Measurements from ENCODE around the gene TYSND1.
"Not testable (repeated sequence)": the region's sequence is repeated elsewhere in the genome, so short reads cannot be mapped to it uniquely, and the experiment has no call there.

TYSND1 gene

DNA sequence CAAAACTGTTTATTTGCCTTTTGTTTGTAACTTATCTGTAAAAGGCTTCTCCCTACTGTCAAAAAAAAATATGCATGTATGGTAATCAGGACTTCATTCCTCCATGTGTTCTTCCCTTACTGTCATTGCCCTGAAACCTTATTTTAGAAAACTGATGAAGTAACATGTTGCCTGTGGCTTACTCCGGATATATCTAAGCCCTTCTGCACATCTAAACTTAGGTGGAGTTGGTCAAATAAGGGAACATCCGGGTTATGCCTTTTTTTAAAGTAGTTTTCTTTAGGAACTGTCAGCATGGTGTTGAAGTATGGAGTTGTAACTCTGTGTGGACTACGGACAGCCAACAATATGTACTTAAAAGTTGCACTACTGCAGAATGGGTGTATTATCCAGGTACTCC is 17.7 kb upstream of the TYSND1 start:
- DNase-seq (ENCODE audit: low spot score), result no peak

DNA sequence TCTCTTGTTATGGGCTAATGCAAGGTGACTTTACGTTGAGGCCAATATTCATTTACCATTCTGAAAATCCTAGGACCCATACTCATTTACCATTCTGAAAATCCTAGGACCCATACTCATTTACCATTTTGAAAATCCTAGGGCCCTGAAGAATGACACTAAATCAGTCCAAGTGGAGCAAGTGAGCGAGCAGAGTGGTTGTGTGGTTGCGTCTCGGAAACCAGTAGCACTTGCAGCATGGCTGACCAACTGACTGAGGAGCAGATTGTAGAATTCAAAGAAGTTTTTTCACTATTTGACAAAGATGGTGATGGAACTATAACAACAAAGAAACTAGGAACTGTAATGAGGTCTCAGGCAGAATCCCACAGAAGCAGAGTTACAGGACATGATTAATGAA is 16.9 kb upstream of the TYSND1 start:
- no peak for DNase-seq (ENCODE audit: low spot score)

DNA sequence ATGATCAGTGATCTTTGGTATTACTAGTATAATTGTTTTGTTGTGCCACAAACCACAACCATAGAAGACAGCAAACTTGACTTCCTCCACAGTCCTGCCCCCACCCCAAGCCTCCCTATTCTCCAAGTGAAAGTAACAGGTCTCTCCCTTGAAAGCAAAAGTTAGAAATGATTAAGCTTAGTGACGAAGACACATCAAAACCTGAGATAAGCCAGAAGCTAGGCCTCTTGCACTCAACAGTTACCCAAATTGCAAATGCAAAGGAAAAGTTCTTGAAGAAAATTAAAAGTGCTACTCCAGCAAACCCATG is 16.3 kb upstream of the TYSND1 start:
- DNase-seq (ENCODE audit: low spot score), result no peak

DNA sequence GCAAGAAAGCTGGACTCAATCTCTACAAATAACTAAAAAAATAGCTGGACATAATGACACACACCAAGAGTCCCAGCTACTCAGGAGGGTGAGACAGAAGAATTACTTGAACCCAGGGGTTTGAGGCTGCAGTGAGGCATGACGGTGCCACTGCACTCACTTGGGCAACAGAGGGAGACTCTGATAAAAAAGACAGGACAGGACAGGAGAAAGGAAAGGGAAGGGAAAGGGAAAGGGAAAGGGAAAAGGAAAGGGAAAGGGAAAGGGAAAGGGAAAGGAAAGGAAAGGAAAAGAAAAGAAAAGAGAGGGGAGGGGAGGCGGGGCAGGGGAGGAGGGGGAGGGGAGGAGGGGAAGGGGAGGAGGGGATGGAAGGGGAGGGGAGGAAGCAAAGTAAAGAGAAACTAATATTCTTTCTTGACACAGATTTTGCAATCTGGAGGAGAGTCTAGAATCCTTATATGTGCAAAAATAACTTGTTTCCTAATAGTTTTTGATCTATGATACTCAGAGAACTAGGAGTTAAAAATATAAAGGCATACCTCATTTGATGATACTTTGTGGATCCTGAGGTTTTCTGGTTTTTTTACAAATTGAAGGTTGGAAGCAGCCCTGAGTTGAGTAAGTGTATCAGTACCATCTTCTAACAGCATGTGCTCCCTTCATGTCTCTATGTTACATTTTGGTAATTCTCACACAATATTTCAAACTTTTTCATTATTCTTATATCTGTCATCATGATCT is 15.8 kb upstream of the TYSND1 start:
- no peak for DNase-seq (ENCODE audit: low spot score)

DNA sequence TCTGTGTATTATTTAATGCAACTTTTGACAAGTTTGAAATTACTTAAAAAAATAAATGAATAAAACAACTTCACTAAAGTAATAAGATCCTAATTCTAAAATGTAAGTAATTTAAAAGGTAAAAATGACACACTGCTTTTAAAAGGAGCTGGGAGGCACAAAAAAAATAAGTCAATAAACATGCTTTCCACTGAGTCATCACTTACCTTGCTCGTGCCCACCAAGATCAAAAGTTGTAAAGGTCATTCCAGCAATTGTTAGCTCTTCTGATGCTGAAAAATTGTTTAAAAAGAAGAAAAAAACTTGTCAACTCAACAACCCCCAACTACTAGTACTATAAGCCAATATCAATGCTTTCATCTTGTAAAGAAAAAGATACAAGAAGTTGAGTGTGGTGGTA is 14.3 kb upstream of the TYSND1 start:
- no peak for DNase-seq (ENCODE audit: low spot score)

DNA sequence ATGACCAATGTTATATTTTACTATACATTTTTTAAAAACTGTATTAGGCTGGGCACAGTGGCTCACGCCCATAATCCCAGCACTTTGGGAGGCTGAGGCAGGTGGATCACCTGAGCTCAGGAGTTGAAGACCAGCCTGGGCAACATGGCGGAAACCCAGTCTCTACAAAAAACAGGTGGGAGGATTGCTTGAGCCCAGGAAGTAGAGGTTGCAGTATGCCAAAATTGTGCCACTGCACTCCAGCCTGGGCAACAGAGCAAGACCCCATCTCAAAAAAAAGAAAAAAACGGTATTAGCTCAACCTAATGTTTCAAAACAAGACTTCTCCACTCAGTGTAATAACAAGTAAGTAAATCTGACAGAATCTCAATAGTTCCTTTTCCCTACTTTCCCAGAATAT is 12.9 kb upstream of the TYSND1 start:
- not testable (repeated sequence) for DNase-seq (ENCODE audit: low spot score)

DNA sequence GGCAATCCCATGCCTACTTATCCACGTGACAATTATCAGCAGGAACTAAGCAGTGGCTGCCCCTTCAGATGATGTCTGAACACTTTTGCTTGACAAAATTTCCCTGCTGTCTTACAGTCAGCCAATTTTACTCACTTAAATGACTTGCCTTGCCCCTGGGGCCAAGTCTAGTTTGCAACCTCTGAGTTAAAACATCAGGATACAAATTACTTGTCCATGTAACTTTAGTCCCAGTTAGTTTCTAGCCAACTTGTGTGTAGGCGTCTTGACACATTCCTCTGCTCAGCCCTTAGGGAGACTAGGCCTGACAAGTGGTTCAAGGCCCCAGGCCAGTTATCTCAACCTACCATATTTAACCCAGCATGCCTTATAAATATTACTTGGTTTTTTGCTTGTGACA is 11.6 kb upstream of the TYSND1 start:
- DNase-seq (ENCODE audit: low spot score), result no peak

DNA sequence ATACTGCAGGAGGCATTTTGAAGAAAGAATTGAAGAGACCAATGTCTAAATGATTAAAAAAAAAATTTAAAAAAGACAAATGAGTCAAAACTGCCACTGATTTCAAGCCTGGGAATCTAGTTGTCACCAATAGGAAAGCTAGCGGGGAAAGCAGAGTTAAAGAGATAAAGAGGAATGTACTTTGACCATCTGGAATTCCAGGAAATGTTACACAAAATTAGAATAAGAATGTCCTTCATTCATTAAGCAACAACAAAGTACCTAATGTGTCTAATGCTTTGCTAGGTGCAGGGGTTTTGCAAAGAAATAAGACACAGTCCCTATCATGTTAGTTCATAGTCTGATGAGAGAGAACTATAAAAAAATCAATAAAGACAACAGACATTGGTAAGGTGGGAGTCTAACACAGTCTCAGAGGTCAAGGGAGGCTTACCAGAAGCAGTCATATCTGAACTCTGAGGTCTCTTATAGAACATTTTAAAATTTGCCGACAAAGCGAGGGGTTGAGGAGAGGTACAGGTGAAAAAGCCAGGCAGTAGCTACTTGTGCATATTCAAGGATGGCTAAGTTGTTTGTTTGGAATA is 8.8 kb upstream of the TYSND1 start:
- DNase-seq (ENCODE audit: low spot score), result no peak

DNA sequence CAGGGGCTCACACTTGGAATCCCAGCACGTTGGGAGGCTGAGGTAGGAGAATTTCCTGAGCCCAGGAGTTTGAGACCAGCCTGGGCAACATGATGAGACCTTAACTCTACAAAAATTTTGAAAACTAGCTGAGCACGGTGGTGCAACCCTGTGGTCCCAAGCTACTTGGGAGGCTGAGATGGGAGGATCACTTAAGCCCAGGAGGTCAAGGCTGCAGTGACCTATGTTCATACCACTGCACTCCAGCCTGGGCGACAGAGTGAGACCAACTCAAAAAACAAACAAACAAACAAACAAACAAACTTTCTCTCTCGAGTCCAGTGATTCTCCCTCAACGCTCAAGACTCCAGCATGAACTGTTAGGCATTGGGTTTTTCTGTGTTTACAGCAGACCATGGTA is 2.0 kb upstream of the TYSND1 start:
- DNase-seq (ENCODE audit: low spot score), result no peak

DNA sequence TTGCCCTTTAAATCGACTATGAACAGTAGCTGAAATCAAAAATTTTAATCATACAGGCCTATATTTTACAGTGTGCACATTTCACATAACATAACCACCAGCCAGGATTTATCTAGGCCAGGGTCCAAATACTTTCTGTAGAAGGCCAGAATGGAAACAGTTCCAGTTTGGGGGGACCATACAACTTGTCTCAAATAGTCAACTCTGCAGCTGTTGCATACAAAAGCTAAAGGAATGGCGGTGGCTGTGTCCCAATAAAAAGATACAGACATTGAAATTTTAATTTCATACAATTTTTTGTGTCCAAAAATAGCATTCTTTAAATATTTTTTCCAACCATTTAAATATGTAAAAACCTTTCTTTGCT is 742 bp upstream of the TYSND1 start:
- DNase-seq (ENCODE audit: low spot score), result no peak

DNA sequence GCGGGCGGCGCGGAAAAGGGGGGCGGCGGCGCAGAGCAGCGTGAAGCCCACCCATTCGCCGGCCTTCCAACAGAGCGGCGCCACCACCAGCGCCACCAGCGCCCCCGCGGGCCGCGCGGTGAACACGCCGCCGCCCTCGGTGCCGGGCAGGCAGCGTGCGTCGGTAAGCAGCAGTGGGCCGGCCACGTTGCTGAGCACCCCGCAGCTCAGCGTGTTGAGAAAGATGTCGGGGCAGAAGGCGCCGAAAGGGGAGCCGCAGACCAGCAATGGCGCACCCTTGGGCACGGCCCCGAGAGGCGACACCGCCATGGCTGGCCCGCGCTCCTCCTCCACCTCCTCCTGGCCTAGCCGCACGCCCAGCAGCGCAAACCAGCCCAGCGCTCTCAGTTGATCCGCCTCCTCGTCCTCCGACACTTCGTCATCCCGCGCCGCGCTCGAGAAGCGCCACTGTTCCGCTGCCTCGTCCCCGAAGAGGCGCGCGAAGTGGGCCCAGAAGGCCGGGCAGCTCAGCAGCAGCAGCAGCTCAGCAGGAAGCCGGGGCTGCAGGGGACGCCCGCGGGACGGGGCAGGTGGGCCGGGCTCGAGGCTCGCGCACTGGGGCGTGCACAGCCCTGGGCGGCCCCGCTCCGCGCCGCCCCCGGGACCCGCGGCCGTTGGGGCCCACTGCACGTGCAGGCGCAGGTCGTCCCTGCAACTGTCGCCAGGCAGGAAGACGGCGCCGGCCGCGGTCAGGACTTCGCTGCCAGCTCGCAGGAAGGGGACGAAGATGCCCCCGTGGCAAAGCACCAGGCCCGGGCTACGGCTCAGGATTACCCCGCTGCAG is 623 bp downstream of the TYSND1 start:
- no peak for DNase-seq (ENCODE audit: low spot score)

DNA sequence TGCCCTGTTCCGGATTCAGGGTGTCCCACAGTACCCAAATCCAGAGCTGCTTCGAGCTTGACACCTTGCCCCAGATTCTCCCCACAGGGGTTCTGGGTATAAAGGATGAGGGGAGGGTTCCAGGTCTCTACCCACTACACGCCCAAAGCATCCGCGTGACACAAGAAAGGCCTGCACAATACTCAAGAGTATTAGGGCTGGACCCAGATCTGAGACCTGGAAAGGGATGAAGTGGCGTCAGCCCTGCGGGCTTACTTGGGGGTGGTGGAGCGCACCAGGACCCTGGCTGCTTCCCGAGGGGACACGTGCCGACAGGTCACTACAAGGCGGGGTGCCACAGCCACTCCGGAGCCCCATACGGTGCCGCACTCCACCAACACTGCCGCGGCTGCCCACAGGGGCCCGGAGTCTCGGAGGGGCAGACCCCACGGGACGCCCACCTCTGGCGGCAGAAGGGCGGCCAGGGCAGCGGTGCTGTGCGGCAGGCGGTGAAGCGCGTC is 1.3 kb downstream of the TYSND1 start:
- DNase-seq (ENCODE audit: low spot score), result no peak

DNA sequence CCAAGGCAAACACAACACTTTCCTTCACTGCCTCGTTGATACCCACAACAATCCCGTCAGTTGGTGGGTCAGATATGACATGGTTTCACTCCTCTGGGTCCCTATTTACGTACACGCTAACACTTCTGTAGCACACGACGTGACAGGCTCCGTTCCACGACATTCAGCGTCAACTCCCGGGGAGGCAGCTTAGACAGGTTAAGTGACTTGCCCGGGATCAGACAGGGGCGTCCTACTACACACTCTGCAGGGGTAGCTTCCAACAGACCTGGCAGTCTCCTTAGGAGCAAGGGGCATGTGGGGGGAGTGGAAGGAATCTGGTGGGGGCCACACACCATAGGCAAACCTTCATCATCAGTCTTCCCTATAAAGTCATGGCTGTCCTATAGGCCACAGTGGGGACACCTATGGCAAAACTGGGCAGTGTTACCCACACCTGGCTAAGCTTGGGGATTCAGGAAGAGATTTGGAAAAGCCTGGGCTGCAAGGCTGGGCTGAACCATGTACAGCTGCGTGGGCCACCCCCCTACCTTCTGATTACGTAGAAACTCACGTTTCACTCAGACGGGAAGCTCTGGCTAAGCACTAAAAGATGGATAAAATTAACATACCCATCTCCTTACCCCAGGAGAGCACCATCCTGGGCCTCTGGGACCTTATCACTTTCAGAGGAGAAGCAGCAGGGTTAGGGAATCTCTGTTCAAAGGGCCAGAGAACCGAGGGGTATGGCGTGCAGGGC is 2.0 kb downstream of the TYSND1 start:
- DNase-seq (ENCODE audit: low spot score), result no peak

DNA sequence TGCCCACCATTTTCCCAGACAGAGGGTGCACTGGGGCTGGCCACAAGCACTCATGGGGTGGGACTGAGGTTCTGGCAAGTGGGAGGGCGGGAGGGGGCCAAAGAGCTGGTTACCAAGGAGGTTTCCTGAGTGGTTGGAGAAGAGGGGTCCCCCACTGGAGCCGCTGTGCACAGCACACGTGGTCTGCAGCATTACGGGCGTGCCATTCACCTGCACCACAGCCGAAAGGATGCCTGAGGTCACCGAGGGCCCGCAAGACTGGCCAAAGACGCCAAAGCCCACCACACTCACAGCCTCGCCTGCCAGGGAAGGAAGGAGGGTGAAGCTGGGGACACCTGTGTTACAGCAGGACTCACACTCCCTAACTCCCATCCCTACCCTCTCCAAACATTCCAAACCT is 3.9 kb downstream of the TYSND1 start:
- DNase-seq (ENCODE audit: low spot score), result no peak

DNA sequence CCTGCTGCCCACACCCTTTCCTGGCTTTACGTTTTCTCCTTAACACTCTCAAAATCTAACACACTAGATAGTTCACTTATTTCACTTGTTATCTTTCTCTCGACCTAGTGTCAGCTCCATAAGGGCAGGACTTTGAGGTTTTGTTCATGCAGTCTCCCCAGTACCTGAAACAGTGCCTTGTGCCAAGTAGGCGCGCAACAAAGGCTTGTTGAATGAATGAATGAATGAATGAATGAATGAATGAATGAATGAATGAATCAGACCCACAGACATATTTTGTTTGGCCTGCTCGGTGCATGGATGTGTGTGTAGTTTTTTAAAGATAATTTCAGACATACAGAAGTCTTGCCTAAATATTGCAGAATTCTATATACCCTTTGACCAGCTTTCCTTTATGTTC is 6.2 kb downstream of the TYSND1 start:
- no peak for DNase-seq (ENCODE audit: low spot score)

DNA sequence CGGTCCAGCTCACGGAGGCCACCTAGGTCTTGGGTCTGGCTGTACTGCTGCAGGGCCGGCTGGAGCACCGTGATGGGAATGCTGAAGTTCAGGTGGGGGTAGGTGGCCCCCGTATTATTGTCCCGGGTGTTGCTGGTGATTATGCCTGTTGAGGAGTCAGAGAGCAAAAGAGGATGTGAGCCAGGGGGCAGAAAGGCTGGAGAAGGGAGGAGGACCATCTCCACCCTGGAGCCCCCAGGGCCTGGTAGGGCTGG is 6.6 kb downstream of the TYSND1 start:
- DNase-seq (ENCODE audit: low spot score), result no peak

DNA sequence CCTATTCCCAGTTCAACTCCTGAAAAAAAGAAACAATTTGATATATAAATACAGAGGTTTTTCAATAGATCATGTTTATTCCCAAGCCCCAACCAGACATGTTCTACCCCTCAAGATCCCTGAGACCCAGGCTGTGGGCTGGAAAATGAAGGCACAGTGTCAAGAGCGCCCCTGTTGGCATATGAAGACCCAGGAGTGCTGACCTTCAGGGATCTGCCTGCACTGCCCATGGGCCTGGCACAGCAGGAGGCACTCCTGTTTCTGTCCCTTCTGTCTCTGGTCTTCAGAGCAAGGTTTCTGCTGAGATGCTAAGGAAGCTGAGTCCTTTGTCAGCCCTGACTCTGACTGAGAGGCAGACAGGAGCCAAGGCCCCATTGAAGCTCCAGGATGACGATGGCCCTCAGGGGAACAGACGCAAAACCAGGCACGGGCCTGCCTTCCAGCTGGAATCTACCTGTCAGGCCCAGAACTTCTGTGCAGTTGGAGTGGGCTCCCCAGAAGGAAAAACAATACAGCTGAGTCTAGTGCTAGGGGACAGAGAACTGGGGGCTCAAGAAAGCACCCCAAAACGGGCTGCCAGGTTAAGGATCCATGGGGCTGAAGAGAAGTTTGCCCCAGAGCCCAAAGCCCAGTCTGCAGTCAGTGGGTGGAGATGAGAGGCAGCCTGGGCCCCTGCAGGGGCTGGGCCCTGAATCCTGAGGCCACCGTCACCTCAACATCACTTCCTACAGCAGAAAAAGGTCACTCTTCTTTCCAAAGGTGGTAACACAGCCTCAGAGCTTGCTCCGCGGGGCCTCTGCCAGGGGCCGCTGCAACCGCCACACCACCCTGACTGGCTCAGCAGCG is 7.1 kb downstream of the TYSND1 start:
- DNase-seq (ENCODE audit: low spot score), result no peak

DNA sequence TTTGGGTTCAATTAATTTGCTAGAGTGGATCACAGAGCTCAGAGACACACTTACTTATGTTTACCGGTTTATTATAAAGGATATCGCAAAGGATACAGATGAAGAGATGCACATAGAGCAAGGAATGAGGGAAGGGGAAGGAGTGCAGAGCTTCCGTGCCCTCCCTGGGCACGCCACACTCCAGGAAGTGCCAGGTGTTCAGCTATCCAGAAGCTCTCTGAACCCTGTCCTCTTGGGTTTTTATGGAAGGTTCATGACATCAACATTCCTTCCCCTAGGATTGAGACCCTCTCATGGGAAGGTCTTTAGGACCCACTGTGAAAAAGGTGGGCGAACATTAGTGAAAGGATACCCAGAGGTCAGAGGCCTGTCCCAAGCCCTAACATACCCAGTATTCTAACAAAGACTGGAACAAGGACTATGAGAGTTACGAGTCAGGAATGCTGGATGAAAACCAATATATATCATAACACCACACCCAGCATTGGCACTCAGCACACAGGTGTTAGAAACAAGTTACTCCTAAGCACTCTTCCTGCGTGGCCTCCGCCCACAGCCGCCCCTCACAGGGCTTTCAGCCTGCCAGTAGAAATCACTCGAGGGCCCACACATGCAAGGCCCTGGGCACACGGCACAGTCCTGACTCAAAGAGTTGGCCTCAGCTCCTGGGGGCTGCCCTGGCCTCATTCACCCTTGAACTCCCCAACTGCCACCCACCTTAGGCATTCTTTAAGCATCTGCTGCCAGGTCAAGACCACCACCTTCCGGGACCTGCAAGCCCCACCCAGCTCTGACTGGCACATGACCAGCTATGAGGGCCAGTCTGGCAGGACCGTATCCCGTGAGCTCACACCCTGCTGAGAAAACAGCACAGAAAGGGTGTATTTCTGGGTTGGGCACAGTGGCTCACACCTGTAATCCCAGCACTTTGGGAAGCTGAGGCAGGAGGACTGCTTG is 8.3 kb downstream of the TYSND1 start:
- DNase-seq (ENCODE audit: low spot score), result no peak

DNA sequence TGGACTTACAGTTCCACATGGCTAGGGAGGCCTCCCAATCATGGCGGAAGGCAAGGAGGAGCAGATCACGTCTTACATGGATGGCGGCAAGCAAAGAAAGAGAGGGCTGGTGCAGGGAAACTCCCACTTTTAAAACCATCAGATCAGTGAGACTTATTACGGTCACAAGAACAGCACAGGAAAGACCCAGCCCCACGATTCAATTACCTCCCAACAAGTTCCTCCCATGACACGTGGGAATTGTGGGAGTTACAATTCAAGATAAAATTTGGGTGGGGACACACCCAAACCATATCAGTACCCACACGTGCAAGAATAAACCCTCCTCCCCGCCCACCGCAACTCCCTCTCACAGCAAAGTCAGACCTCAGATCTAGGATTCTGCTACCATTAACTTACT is 9.4 kb downstream of the TYSND1 start:
- DNase-seq (ENCODE audit: low spot score), result no peak

DNA sequence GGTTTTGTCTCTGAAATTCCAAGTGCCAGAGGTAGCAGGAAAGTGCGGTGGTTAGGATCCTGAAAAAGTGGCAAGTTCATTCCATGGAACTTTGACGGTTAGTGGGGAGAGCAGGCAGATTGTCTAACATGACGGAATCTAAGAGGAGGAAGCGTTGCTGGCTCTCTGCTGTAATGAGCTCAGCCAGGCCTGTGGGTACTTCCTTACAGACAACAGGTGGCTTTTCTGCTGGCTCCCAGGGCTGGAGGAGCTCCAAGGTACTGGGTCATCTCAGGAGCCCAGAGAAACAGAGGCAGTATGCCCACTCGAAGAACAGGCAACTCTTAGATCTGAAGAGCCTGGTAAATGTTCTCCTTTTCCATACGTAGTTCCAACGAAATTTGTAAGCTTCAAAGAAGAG is 10.8 kb downstream of the TYSND1 start:
- no peak for DNase-seq (ENCODE audit: low spot score)

DNA sequence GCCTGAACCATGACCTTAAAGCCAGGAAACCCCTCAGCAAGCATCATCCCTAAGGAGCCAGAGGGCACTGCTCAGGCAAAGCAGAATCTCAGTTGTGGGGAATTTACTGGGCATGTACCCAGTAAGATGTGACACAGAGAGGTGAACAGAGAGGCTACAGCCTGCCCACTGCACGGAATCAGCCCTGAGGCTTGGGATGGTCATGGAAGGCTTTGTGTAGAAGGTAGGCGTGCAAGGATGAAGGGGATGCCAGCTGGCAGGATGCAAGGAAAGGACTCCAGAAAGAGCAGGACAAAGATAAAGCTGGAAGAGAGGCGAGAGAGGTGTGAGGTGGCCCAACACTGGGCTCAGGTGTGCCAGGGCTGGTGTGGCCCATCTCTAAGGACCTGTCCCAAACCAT is 11.5 kb downstream of the TYSND1 start:
- no peak for DNase-seq (ENCODE audit: low spot score)
